Measurements from ENCODE around the gene CNTNAP5.

- TF ChIP-seq POLR2A (IDR thresholded peaks at IDR 0.05) (no peak), CTCF (IDR thresholded peaks at IDR 0.05) (no peak)
Observed at GRCh38 chr2:124753842-124754241, 728.8 kb downstream of the CNTNAP5 start.
